Uterus (tissue), 4 donors: Measurements from ENCODE around the gene ADM5. TPM values are rescaled to one million over a fixed set of nuclear protein-coding genes. Genes with fewer than 3 reads are reported as not detected.

Experiments
- DNase-seq, 2 donors: peaks; one replicate each; pipeline ENCODE4 v3.0.0-alpha.2; 2019 to 2020
- H3K27ac ChIP-seq, 2 donors: fragments of 200-600 bp; sonication (generic); 1 replicate in 1 of 2; 2 replicates in 1 of 2; pipeline ENCODE4 v1.5.1; 2016 to 2018
- H3K27me3 ChIP-seq, 2 donors: fragments of 200-600 bp; sonication (generic); one replicate each; pipeline ENCODE4 v1.5.1; 2018 to 2019; ENCODE audit warnings: control low read depth in 1 of 2
- H3K36me3 ChIP-seq, 2 donors: fragments of 200-600 bp; sonication (generic); one replicate each; pipeline ENCODE4 v1.5.1; 2019; ENCODE audit warnings: control low read depth in 1 of 2
- H3K4me1 ChIP-seq, 2 donors: fragments of 200-600 bp; sonication (generic); one replicate each; pipeline ENCODE4 v1.5.1; 2018 to 2019; ENCODE audit warnings: control low read depth in 1 of 2
- H3K4me3 ChIP-seq, 2 donors: fragments of 200-600 bp; sonication (generic); 1 replicate in 1 of 2; 2 replicates in 1 of 2; pipeline ENCODE4 v1.5.1; 2018 to 2019; ENCODE audit warnings: mild to moderate bottlenecking in 1 of 2
- H3K9me3 ChIP-seq, 2 donors: fragments of 200-600 bp; sonication (generic); one replicate each; pipeline ENCODE4 v1.5.1; 2019; ENCODE audit warnings: control low read depth in 1 of 2
- CTCF ChIP-seq, 4 experiments: fragments of 200-600 bp in 2 of 4; fragments of 450-650 bp in 2 of 4; sonication (generic) in 2 of 4; IDR thresholded peaks; one replicate each; pipeline ENCODE4 v1.5.1; 2016 to 2019; ENCODE audit warnings: antibody characterized with exemption in 4 of 4, mild to moderate bottlenecking in 2 of 4, moderate library complexity in 1 of 4
- POLR2A ChIP-seq, 2 donors: fragments of 450-650 bp; IDR thresholded peaks; one replicate each; pipeline ENCODE4 v1.6.1; 2016; ENCODE audit warnings: antibody characterized with exemption in 2 of 2, mild to moderate bottlenecking in 1 of 2, moderate library complexity in 1 of 2
- intact Hi-C: fragments of 100-400 bp; cut with DNase I; formaldehyde crosslinking; loops from one replicate; pipeline ENCODE4 v1.15.1; 2023; ENCODE audit warnings: low total_unique reads
- total RNA-seq, 4 donors: library from RNA; depleted of rRNA in 3 of 4; stranded (reverse); fragments of >200 nt in 3 of 4; gene quantifications; one replicate each; pipeline versions ENCODE4 v1.1.0 to v1.2.4, GENCODE V29; 2014 to 2023
- donor health status: DM: yes; HTN: yes; CAD: no.

Gene ADM5
- total RNA-seq, 4 donors from 2014 or later: 1.3 to 6.0 (median 1.5) TPM; not detected in 1

DNA sequence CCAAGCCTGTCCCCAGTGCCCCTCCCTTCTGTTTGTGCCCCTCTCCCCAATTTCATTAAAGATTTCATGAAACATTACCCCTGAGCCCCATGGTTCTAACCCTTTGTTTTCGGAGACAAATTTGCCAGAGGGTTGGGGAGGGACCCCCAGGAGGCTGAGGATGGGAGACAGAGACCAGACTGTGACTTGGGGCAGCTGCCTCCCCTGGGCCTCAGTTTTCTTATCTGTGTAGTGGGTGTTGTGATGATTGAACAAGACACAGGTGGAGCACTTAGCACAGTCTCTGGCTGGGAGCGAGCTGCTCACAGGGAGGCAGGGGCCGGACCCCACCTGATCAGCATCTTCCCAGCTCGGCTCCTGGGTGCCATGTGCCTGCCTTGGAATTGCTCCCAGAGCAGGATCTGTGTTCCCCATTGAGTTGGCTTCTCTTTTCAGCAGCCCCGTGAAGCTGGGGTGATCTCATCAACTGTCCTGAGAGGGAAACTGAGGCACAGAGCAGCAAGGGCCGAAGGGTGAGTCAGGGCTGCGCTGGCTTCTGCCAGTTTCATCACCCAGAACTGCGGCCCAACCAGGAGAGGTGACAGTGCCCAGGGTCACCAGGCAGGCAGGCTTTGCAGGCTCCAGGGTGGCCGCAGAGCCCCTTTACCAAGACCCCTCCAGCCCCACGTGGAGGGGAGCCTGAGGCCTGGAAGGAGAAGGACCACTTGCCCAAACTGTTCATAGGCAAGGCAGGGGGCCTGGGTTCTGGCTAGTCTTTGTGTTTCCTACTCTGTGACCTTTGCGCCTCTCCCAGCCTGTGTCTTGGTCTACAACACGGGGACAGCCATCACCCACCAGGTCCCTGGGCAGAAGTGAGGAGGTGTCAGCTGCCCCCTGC lies 30.6 kb upstream of the ADM5 start:
- intact Hi-C loops: no loop called here
- no peak overlapping the region for H3K4me3 ChIP-seq
- no peaks in the 10 kb centered on the region for H3K27me3 ChIP-seq
- H3K9me3 ChIP-seq: no peaks in the 10 kb centered on the region
- H3K27ac ChIP-seq: no peak overlapping the region
- no peak for DNase-seq
- TF ChIP-seq CTCF (IDR thresholded peaks at IDR 0.05) (no peak), POLR2A (IDR thresholded peaks at IDR 0.05) (no peak)
- H3K4me1 ChIP-seq: no peaks in the 10 kb centered on the region
- no peaks in the 10 kb centered on the region for H3K36me3 ChIP-seq

DNA sequence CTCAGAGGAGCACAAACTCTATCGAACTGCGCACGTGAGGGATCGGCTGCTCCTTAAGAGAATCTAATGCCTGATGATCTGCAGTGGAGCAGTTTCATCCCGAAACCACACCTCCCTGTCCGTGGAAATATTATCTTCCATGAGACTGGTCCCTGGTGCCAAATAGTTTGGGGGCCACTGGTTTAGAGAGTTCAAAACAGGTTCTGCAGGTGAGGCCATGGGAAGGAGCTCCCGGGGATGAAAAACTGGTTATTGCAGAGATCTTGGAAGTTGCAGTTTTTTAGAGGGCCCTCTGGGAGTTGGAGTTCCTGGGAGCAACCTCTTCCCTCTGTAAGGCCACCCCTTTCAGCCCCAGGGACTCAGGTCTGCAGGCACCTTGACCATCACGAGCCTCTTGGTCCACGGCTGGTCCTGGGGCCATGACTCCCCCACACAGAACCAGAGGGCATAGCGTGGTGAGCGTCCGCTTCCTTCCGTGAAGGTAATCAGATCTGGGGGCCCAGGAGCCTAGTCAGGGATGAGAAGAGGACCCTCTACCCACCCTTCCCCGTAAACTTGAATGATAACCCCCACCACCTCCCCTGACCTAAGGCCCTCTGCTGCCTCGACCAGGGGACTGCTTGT lies 28.9 kb upstream of the ADM5 start:
- Histone ChIP-seq H3K36me3 (no peaks in the 10 kb centered on the region), H3K27ac (no peak overlapping the region), H3K27me3 (no peaks in the 10 kb centered on the region), H3K4me3 (no peak overlapping the region), H3K4me1 (no peaks in the 10 kb centered on the region), H3K9me3 (no peaks in the 10 kb centered on the region)
- DNase-seq: no peak
- TF ChIP-seq CTCF (IDR thresholded peaks at IDR 0.05) (no peak), POLR2A (IDR thresholded peaks at IDR 0.05) (no peak)
- intact Hi-C loops: no loop called here

DNA sequence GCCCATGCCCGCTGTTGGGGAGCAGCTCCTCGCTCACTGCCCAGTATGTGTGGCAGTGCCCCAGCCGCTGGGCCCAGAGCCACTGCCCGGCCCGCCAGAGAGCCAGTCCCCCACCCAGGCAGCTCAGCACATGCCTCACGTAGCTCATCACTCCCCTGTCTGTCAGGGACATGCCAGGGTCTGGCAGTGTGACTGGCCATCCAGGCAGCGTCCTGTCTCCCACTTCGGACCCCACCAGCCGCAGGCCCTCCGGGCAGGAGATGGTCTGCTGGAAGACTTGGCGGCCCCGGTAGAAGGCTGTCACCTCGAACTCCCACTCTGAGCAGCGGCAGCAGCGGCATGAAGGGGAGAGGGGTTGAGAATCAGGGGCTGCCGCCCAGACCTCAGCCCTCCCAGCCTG lies 27.4 kb upstream of the ADM5 start:
- Histone ChIP-seq H3K36me3 (no peaks in the 10 kb centered on the region), H3K4me3 (no peak overlapping the region), H3K27me3 (no peaks in the 10 kb centered on the region), H3K4me1 (peaks cover 0 to 6% of the 10 kb centered on the region in 2 donors), H3K27ac (no peak overlapping the region), H3K9me3 (no peaks in the 10 kb centered on the region)
- TF ChIP-seq CTCF (IDR thresholded peaks at IDR 0.05): no peak
- no peak for TF ChIP-seq POLR2A (IDR thresholded peaks at IDR 0.05)
- intact Hi-C loops: no loop called here
- no peak for DNase-seq

DNA sequence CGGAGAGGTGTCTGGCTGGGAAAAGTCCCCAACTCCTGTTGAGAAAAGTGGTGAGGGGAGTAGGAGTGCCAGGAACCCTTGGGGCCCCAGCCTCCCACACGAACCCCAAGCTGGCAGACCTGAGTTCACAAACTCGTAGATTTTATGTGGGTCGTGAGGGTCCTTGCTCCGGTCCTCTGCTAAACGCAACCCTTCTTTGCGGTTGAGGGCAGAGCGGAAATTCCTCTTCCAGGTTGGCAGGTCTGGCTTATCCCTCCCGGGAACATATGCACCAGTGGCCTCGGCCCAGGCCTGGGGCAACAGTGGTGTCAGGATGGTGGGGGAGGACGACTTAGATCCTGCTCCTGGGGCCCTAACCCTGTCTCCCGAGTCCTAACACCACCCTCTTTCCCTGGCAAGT lies 26.2 kb upstream of the ADM5 start:
- TF ChIP-seq POLR2A (IDR thresholded peaks at IDR 0.05): no peak
- no peak for TF ChIP-seq CTCF (IDR thresholded peaks at IDR 0.05)
- H3K4me1 ChIP-seq: peaks cover 0 to 6% of the 10 kb centered on the region in 2 donors
- H3K9me3 ChIP-seq: no peaks in the 10 kb centered on the region
- no peak overlapping the region for H3K4me3 ChIP-seq
- no peak for DNase-seq
- intact Hi-C loops: no loop called here
- no peak overlapping the region for H3K27ac ChIP-seq
- H3K36me3 ChIP-seq: no peaks in the 10 kb centered on the region
- no peaks in the 10 kb centered on the region for H3K27me3 ChIP-seq
